Measurements from ENCODE around the gene LDB2.

Gene LDB2

GRCh38 chr4:16663732-16664131, 234.7 kb downstream of the LDB2 start:
- no peaks in the 10 kb centered on the region for H3K27me3 ChIP-seq (ENCODE audit: insufficient read depth, low read length, poor library complexity)
- no peak overlapping the region for H3K4me3 ChIP-seq (ENCODE audit: low read length)
- H2BK5ac ChIP-seq (ENCODE audit: low read length), result no peak overlapping the region
- H2BK120ac ChIP-seq (ENCODE audit: low read depth, low read length), result no peak overlapping the region
- no peak overlapping the region for H2BK15ac ChIP-seq (replicated peaks; ENCODE audit: low read depth)
- DNase-seq, result no peak
- no peak overlapping the region for H3K18ac ChIP-seq (ENCODE audit: low read length)
- H4K8ac ChIP-seq (ENCODE audit: low read depth, low read length), result no peak overlapping the region
- H3K56ac ChIP-seq (ENCODE audit: low read length), result no peak overlapping the region
- no peak overlapping the region for H3K27ac ChIP-seq (ENCODE audit: low read depth, low read length)
- no peak overlapping the region for H3K4ac ChIP-seq (ENCODE audit: low read depth, low read length)
- H3K23ac ChIP-seq (ENCODE audit: low read length), result no peak overlapping the region
- no peak overlapping the region for H4K5ac ChIP-seq (ENCODE audit: low read length)
- H3K79me1 ChIP-seq (ENCODE audit: low read length), result peaks cover 3% of the 10 kb centered on the region
- no peaks in the 10 kb centered on the region for H3K79me2 ChIP-seq (ENCODE audit: control insufficient read depth, insufficient read depth, low read length)
- no peak overlapping the region for H2AK5ac ChIP-seq (ENCODE audit: low read length)
- H3K36me3 ChIP-seq (ENCODE audit: control insufficient read depth, insufficient read depth, low read length), result peaks cover 2% of the 10 kb centered on the region
- H3K9ac ChIP-seq (ENCODE audit: low read length), result no peak overlapping the region
- no peaks in the 10 kb centered on the region for H3K4me1 ChIP-seq (ENCODE audit: control insufficient read depth, low read depth, low read length)
- no peak overlapping the region for H3K4me2 ChIP-seq (ENCODE audit: low read length)

GRCh38 chr4:16663307-16663706, 235.1 kb downstream of the LDB2 start:
- peaks cover 4% of the 10 kb centered on the region for H3K79me1 ChIP-seq (ENCODE audit: low read length)
- WGBS (ENCODE audit: extremely low coverage, insufficient coverage, low lambda C conversion rate), result no CpG with 5 or more reads among the region's 4 CpGs
- H2BK5ac ChIP-seq (ENCODE audit: low read length), result no peak overlapping the region
- no peak overlapping the region for H3K4ac ChIP-seq (ENCODE audit: low read depth, low read length)
- no peak overlapping the region for H2BK15ac ChIP-seq (replicated peaks; ENCODE audit: low read depth)
- peaks cover 2% of the 10 kb centered on the region for H3K36me3 ChIP-seq (ENCODE audit: control insufficient read depth, insufficient read depth, low read length)
- no peak overlapping the region for H3K4me3 ChIP-seq (ENCODE audit: low read length)
- H3K9ac ChIP-seq (ENCODE audit: low read length), result no peak overlapping the region
- H2AK5ac ChIP-seq (ENCODE audit: low read length), result no peak overlapping the region
- no peak overlapping the region for H3K56ac ChIP-seq (ENCODE audit: low read length)
- H2BK120ac ChIP-seq (ENCODE audit: low read depth, low read length), result no peak overlapping the region
- H3K27ac ChIP-seq (ENCODE audit: low read depth, low read length), result no peak overlapping the region
- H3K23ac ChIP-seq (ENCODE audit: low read length), result no peak overlapping the region
- H4K5ac ChIP-seq (ENCODE audit: low read length), result no peak overlapping the region
- no peak for DNase-seq
- no peaks in the 10 kb centered on the region for H3K79me2 ChIP-seq (ENCODE audit: control insufficient read depth, insufficient read depth, low read length)
- no peaks in the 10 kb centered on the region for H3K27me3 ChIP-seq (ENCODE audit: insufficient read depth, low read length, poor library complexity)
- H3K18ac ChIP-seq (ENCODE audit: low read length), result no peak overlapping the region
- H3K4me2 ChIP-seq (ENCODE audit: low read length), result no peak overlapping the region
- no peaks in the 10 kb centered on the region for H3K4me1 ChIP-seq (ENCODE audit: control insufficient read depth, low read depth, low read length)
- no peak overlapping the region for H4K8ac ChIP-seq (ENCODE audit: low read depth, low read length)

- Histone ChIP-seq H4K5ac (ENCODE audit: low read length) (no peak overlapping the region), H3K79me2 (ENCODE audit: control insufficient read depth, insufficient read depth, low read length) (no peaks in the 10 kb centered on the region), H3K79me1 (ENCODE audit: low read length) (peaks cover 4% of the 10 kb centered on the region), H2BK5ac (ENCODE audit: low read length) (no peak overlapping the region), H3K23ac (ENCODE audit: low read length) (no peak overlapping the region), H3K56ac (ENCODE audit: low read length) (no peak overlapping the region), H3K18ac (ENCODE audit: low read length) (no peak overlapping the region), H2BK120ac (ENCODE audit: low read depth, low read length) (no peak overlapping the region), H3K4me1 (ENCODE audit: control insufficient read depth, low read depth, low read length) (no peaks in the 10 kb centered on the region), H3K4me3 (ENCODE audit: low read length) (no peak overlapping the region), H3K36me3 (ENCODE audit: control insufficient read depth, insufficient read depth, low read length) (peaks cover 2% of the 10 kb centered on the region), H4K8ac (ENCODE audit: low read depth, low read length) (no peak overlapping the region), H3K27me3 (ENCODE audit: insufficient read depth, low read length, poor library complexity) (no peaks in the 10 kb centered on the region), H3K9ac (ENCODE audit: low read length) (no peak overlapping the region), H3K27ac (ENCODE audit: low read depth, low read length) (no peak overlapping the region), H3K4me2 (ENCODE audit: low read length) (no peak overlapping the region), H2AK5ac (ENCODE audit: low read length) (no peak overlapping the region), H2BK15ac (replicated peaks; ENCODE audit: low read depth) (no peak overlapping the region), H3K4ac (ENCODE audit: low read depth, low read length) (no peak overlapping the region)
- DNase-seq, result peak; percentile 19
- no CpG with 5 or more reads among the region's 2 CpGs for WGBS (ENCODE audit: extremely low coverage, insufficient coverage, low lambda C conversion rate)
These were observed 236.6 kb downstream of the LDB2 start for GRCh38 chr4:16661813-16662212.

- Histone ChIP-seq H4K5ac (ENCODE audit: low read length) (no peak overlapping the region), H3K56ac (ENCODE audit: low read length) (no peak overlapping the region), H2BK15ac (replicated peaks; ENCODE audit: low read depth) (no peak overlapping the region), H3K79me1 (ENCODE audit: low read length) (peaks cover 6% of the 10 kb centered on the region), H3K4me3 (ENCODE audit: low read length) (no peak overlapping the region), H3K36me3 (ENCODE audit: control insufficient read depth, insufficient read depth, low read length) (peaks cover 2% of the 10 kb centered on the region), H3K9ac (ENCODE audit: low read length) (no peak overlapping the region), H4K8ac (ENCODE audit: low read depth, low read length) (no peak overlapping the region), H3K23ac (ENCODE audit: low read length) (no peak overlapping the region), H2AK5ac (ENCODE audit: low read length) (no peak overlapping the region), H3K4me2 (ENCODE audit: low read length) (no peak overlapping the region), H3K4ac (ENCODE audit: low read depth, low read length) (no peak overlapping the region), H3K27ac (ENCODE audit: low read depth, low read length) (no peak overlapping the region), H2BK120ac (ENCODE audit: low read depth, low read length) (no peak overlapping the region), H3K4me1 (ENCODE audit: control insufficient read depth, low read depth, low read length) (no peaks in the 10 kb centered on the region), H3K27me3 (ENCODE audit: insufficient read depth, low read length, poor library complexity) (no peaks in the 10 kb centered on the region), H3K18ac (ENCODE audit: low read length) (no peak overlapping the region), H2BK5ac (ENCODE audit: low read length) (no peak overlapping the region), H3K79me2 (ENCODE audit: control insufficient read depth, insufficient read depth, low read length) (no peaks in the 10 kb centered on the region)
- no CpG with 5 or more reads among the region's 2 CpGs for WGBS (ENCODE audit: extremely low coverage, insufficient coverage, low lambda C conversion rate)
- DNase-seq, result no peak
These were observed 237.8 kb downstream of the LDB2 start for GRCh38 chr4:16660656-16661055.

- no peak for DNase-seq
These were observed 238.8 kb downstream of the LDB2 start for GRCh38 chr4:16659694-16660093.

GRCh38 chr4:16659079-16659478, 239.4 kb downstream of the LDB2 start:
- Histone ChIP-seq H4K8ac (ENCODE audit: low read depth, low read length) (no peak overlapping the region), H3K9ac (ENCODE audit: low read length) (no peak overlapping the region), H3K4ac (ENCODE audit: low read depth, low read length) (no peak overlapping the region), H2BK120ac (ENCODE audit: low read depth, low read length) (no peak overlapping the region), H3K36me3 (ENCODE audit: control insufficient read depth, insufficient read depth, low read length) (no peaks in the 10 kb centered on the region), H3K56ac (ENCODE audit: low read length) (no peak overlapping the region), H4K5ac (ENCODE audit: low read length) (no peak overlapping the region), H3K23ac (ENCODE audit: low read length) (no peak overlapping the region), H2BK15ac (replicated peaks; ENCODE audit: low read depth) (no peak overlapping the region), H3K4me2 (ENCODE audit: low read length) (no peak overlapping the region), H3K79me2 (ENCODE audit: control insufficient read depth, insufficient read depth, low read length) (no peaks in the 10 kb centered on the region), H3K4me3 (ENCODE audit: low read length) (no peak overlapping the region), H3K79me1 (ENCODE audit: low read length) (peaks cover 14% of the 10 kb centered on the region), H2AK5ac (ENCODE audit: low read length) (no peak overlapping the region), H3K27me3 (ENCODE audit: insufficient read depth, low read length, poor library complexity) (no peaks in the 10 kb centered on the region), H3K27ac (ENCODE audit: low read depth, low read length) (no peak overlapping the region), H3K4me1 (ENCODE audit: control insufficient read depth, low read depth, low read length) (no peaks in the 10 kb centered on the region), H2BK5ac (ENCODE audit: low read length) (no peak overlapping the region), H3K18ac (ENCODE audit: low read length) (no peak overlapping the region)
- WGBS (ENCODE audit: extremely low coverage, insufficient coverage, low lambda C conversion rate), result no CpG with 5 or more reads among the region's 6 CpGs
- DNase-seq, result no peak

More at GRCh38 chr4:16659694-16660093, 238.8 kb downstream of the LDB2 start:
- H3K36me3 ChIP-seq (ENCODE audit: control insufficient read depth, insufficient read depth, low read length), result peaks cover 2% of the 10 kb centered on the region
- no peak overlapping the region for H3K4me2 ChIP-seq (ENCODE audit: low read length)
- H2BK120ac ChIP-seq (ENCODE audit: low read depth, low read length), result no peak overlapping the region
- H3K27ac ChIP-seq (ENCODE audit: low read depth, low read length), result no peak overlapping the region
- no peak overlapping the region for H4K8ac ChIP-seq (ENCODE audit: low read depth, low read length)
- no peaks in the 10 kb centered on the region for H3K27me3 ChIP-seq (ENCODE audit: insufficient read depth, low read length, poor library complexity)
- H2BK15ac ChIP-seq (replicated peaks; ENCODE audit: low read depth), result no peak overlapping the region
- no peaks in the 10 kb centered on the region for H3K79me2 ChIP-seq (ENCODE audit: control insufficient read depth, insufficient read depth, low read length)
- H3K23ac ChIP-seq (ENCODE audit: low read length), result no peak overlapping the region
- H2AK5ac ChIP-seq (ENCODE audit: low read length), result no peak overlapping the region
- H3K79me1 ChIP-seq (ENCODE audit: low read length), result peaks cover 11% of the 10 kb centered on the region
- H3K18ac ChIP-seq (ENCODE audit: low read length), result no peak overlapping the region
- H3K56ac ChIP-seq (ENCODE audit: low read length), result no peak overlapping the region
- H3K4ac ChIP-seq (ENCODE audit: low read depth, low read length), result no peak overlapping the region
- no peak overlapping the region for H3K9ac ChIP-seq (ENCODE audit: low read length)
- H2BK5ac ChIP-seq (ENCODE audit: low read length), result no peak overlapping the region
- H4K5ac ChIP-seq (ENCODE audit: low read length), result no peak overlapping the region
- no CpG with 5 or more reads among the region's 3 CpGs for WGBS (ENCODE audit: extremely low coverage, insufficient coverage, low lambda C conversion rate)
- H3K4me3 ChIP-seq (ENCODE audit: low read length), result no peak overlapping the region
- no peaks in the 10 kb centered on the region for H3K4me1 ChIP-seq (ENCODE audit: control insufficient read depth, low read depth, low read length)

Data from mesendoderm (in vitro differentiated cells).